Measurements from ENCODE around the gene ZDHHC3. TPM values are rescaled to one million over a fixed set of nuclear protein-coding genes. Genes with fewer than 3 reads are reported as not detected.

Gene ZDHHC3
- total RNA-seq, 2 experiments from 2014 or later, result 29.5 to 31.0 TPM

GRCh38 chr3:44915702-44916438, 60.1 kb downstream of the ZDHHC3 start:
- intact Hi-C loops (cut with micrococcal nuclease), result no loop called here
- Mint-ChIP-seq H3K27me3 (ENCODE audit: low read depth) (no peaks in the 10 kb centered on the region), H3K4me3 (no peak overlapping the region), H3K4me1 (ENCODE audit: low read depth) (no peaks in the 10 kb centered on the region), H3K36me3 (ENCODE audit: low read depth) (peaks cover 1% of the 10 kb centered on the region), H3K27ac (no peak overlapping the region), H3K9me3 (no peaks in the 10 kb centered on the region)
- CTCF ChIA-PET, result interaction anchor here (0.9 to 5.8 kb wide), 4 partner anchors 8 to 383 kb away, joined by 3 to 35 read pairs (median 10); no protein-coding TSS in a partner anchor
- DNase-seq, result no peak

- no peak overlapping the region for H3K27ac Mint-ChIP-seq
- no peaks in the 10 kb centered on the region for H3K4me1 Mint-ChIP-seq (ENCODE audit: low read depth)
- peaks cover 3% of the 10 kb centered on the region for H3K27me3 Mint-ChIP-seq (ENCODE audit: low read depth)
- intact Hi-C loops (cut with micrococcal nuclease), result loop anchor here (1.0 to 5.0 kb wide), 3 partner anchors 54 to 593 kb away; partner anchors contain the start of gene TMEM42
- DNase-seq, result no peak
- CTCF ChIA-PET, result interaction anchor here (0.6 to 5.8 kb wide), 12 partner anchors 9 to 385 kb away, joined by 3 to 35 read pairs (median 3); partner anchors contain the start of genes KIAA1143, KIF15 and ZNF660
- no peaks in the 10 kb centered on the region for H3K9me3 Mint-ChIP-seq
- no peak overlapping the region for H3K4me3 Mint-ChIP-seq
- H3K36me3 Mint-ChIP-seq (ENCODE audit: low read depth), result peaks cover 1% of the 10 kb centered on the region
These were observed 61.0 kb downstream of the ZDHHC3 start for GRCh38 chr3:44914936-44915335.

- Mint-ChIP-seq H3K36me3 (ENCODE audit: low read depth) (peaks cover 1% of the 10 kb centered on the region), H3K4me3 (no peak overlapping the region), H3K9me3 (peaks cover 2% of the 10 kb centered on the region), H3K4me1 (ENCODE audit: low read depth) (no peaks in the 10 kb centered on the region), H3K27ac (no peak overlapping the region), H3K27me3 (ENCODE audit: low read depth) (peaks cover 9% of the 10 kb centered on the region)
- CTCF ChIA-PET, result interaction anchor here (0.6 to 5.8 kb wide), 13 partner anchors 9 to 385 kb away, joined by 3 to 35 read pairs (median 3); partner anchors contain the start of gene ZNF660
- DNase-seq, result peak; percentile 74
- intact Hi-C loops (cut with micrococcal nuclease), result loop anchor here (1.0 to 5.0 kb wide), 3 partner anchors 53 to 592 kb away; partner anchors contain the start of gene TMEM42
These were observed 62.0 kb downstream of the ZDHHC3 start for GRCh38 chr3:44913868-44914468.

- no peak for DNase-seq
- Mint-ChIP-seq H3K27ac (no peak overlapping the region), H3K36me3 (ENCODE audit: low read depth) (no peaks in the 10 kb centered on the region), H3K9me3 (peaks cover 2% of the 10 kb centered on the region), H3K4me1 (ENCODE audit: low read depth) (no peaks in the 10 kb centered on the region), H3K27me3 (ENCODE audit: low read depth) (peaks cover 14% of the 10 kb centered on the region), H3K4me3 (no peak overlapping the region)
- CTCF ChIA-PET, result no interaction called here
- intact Hi-C loops (cut with micrococcal nuclease), result loop anchor here (5.0 kb wide), 1 partner anchor 588 kb away; no protein-coding TSS in a partner anchor
These were observed 65.3 kb downstream of the ZDHHC3 start for GRCh38 chr3:44910693-44911092.

GRCh38 chr3:44909063-44909462, 66.9 kb downstream of the ZDHHC3 start:
- Mint-ChIP-seq H3K27me3 (ENCODE audit: low read depth) (peaks cover 14% of the 10 kb centered on the region), H3K9me3 (peaks cover 2% of the 10 kb centered on the region), H3K36me3 (ENCODE audit: low read depth) (no peaks in the 10 kb centered on the region), H3K4me1 (ENCODE audit: low read depth) (no peaks in the 10 kb centered on the region), H3K4me3 (no peak overlapping the region), H3K27ac (no peak overlapping the region)
- no peak for DNase-seq
- CTCF ChIA-PET, result no interaction called here
- intact Hi-C loops (cut with micrococcal nuclease), result no loop called here

GRCh38 chr3:44907612-44908011, 68.4 kb downstream of the ZDHHC3 start:
- Mint-ChIP-seq H3K36me3 (ENCODE audit: low read depth) (no peaks in the 10 kb centered on the region), H3K4me1 (ENCODE audit: low read depth) (no peaks in the 10 kb centered on the region), H3K27ac (no peak overlapping the region), H3K27me3 (ENCODE audit: low read depth) (peaks cover 16% of the 10 kb centered on the region), H3K4me3 (no peak overlapping the region), H3K9me3 (peaks cover 2% of the 10 kb centered on the region)
- CTCF ChIA-PET, result interaction anchor here (0.6 to 0.7 kb wide), 2 partner anchors 117 to 378 kb away, joined by 3 to 4 read pairs; no protein-coding TSS in a partner anchor
- intact Hi-C loops (cut with micrococcal nuclease), result no loop called here
- no peak for DNase-seq

- peaks cover 2% of the 10 kb centered on the region for H3K9me3 Mint-ChIP-seq
- no peaks in the 10 kb centered on the region for H3K36me3 Mint-ChIP-seq (ENCODE audit: low read depth)
- H3K27ac Mint-ChIP-seq, result no peak overlapping the region
- H3K4me1 Mint-ChIP-seq (ENCODE audit: low read depth), result no peaks in the 10 kb centered on the region
- H3K4me3 Mint-ChIP-seq, result no peak overlapping the region
- CTCF ChIA-PET, result interaction anchor here (0.7 kb wide), 1 partner anchor 378 kb away, joined by 4 read pairs; no protein-coding TSS in a partner anchor
- DNase-seq, result peak; percentile 51
- intact Hi-C loops (cut with micrococcal nuclease), result no loop called here
- peaks cover 17% of the 10 kb centered on the region for H3K27me3 Mint-ChIP-seq (ENCODE audit: low read depth)
These were observed 69.0 kb downstream of the ZDHHC3 start for GRCh38 chr3:44906997-44907396.

- H3K36me3 Mint-ChIP-seq (ENCODE audit: low read depth), result no peaks in the 10 kb centered on the region
- no peak for DNase-seq
- peaks cover 2% of the 10 kb centered on the region for H3K9me3 Mint-ChIP-seq
- H3K4me1 Mint-ChIP-seq (ENCODE audit: low read depth), result no peaks in the 10 kb centered on the region
- no peak overlapping the region for H3K4me3 Mint-ChIP-seq
- intact Hi-C loops (cut with micrococcal nuclease), result no loop called here
- no peak overlapping the region for H3K27ac Mint-ChIP-seq
- peaks cover 19% of the 10 kb centered on the region for H3K27me3 Mint-ChIP-seq (ENCODE audit: low read depth)
- CTCF ChIA-PET, result no interaction called here
These were observed 70.4 kb downstream of the ZDHHC3 start for GRCh38 chr3:44905446-44906157.

GRCh38 chr3:44903751-44904150, 72.2 kb downstream of the ZDHHC3 start:
- Mint-ChIP-seq H3K27ac (no peak overlapping the region), H3K36me3 (ENCODE audit: low read depth) (no peaks in the 10 kb centered on the region), H3K27me3 (ENCODE audit: low read depth) (peaks cover 8% of the 10 kb centered on the region), H3K4me3 (no peak overlapping the region), H3K9me3 (no peaks in the 10 kb centered on the region), H3K4me1 (ENCODE audit: low read depth) (no peaks in the 10 kb centered on the region)
- CTCF ChIA-PET, result no interaction called here
- intact Hi-C loops (cut with micrococcal nuclease), result no loop called here
- no peak for DNase-seq

- Mint-ChIP-seq H3K4me1 (ENCODE audit: low read depth) (no peaks in the 10 kb centered on the region), H3K36me3 (ENCODE audit: low read depth) (no peaks in the 10 kb centered on the region), H3K4me3 (no peak overlapping the region), H3K27me3 (ENCODE audit: low read depth) (peaks cover 8% of the 10 kb centered on the region), H3K27ac (no peak overlapping the region), H3K9me3 (no peaks in the 10 kb centered on the region)
- no peak for DNase-seq
- intact Hi-C loops (cut with micrococcal nuclease), result no loop called here
- CTCF ChIA-PET, result no interaction called here
These were observed 72.7 kb downstream of the ZDHHC3 start for GRCh38 chr3:44903314-44903713.

GRCh38 chr3:44902628-44903027, 73.3 kb downstream of the ZDHHC3 start:
- H3K36me3 Mint-ChIP-seq (ENCODE audit: low read depth), result no peaks in the 10 kb centered on the region
- no peak for DNase-seq
- H3K27me3 Mint-ChIP-seq (ENCODE audit: low read depth), result peaks cover 5% of the 10 kb centered on the region
- no peaks in the 10 kb centered on the region for H3K4me1 Mint-ChIP-seq (ENCODE audit: low read depth)
- intact Hi-C loops (cut with micrococcal nuclease), result no loop called here
- no peak overlapping the region for H3K4me3 Mint-ChIP-seq
- no peak overlapping the region for H3K27ac Mint-ChIP-seq
- H3K9me3 Mint-ChIP-seq, result no peaks in the 10 kb centered on the region
- CTCF ChIA-PET, result no interaction called here

GRCh38 chr3:44899683-44900367, 76.1 kb downstream of the ZDHHC3 start:
- no peaks in the 10 kb centered on the region for H3K4me1 Mint-ChIP-seq (ENCODE audit: low read depth)
- H3K9me3 Mint-ChIP-seq, result no peaks in the 10 kb centered on the region
- no peak overlapping the region for H3K27ac Mint-ChIP-seq
- no peak overlapping the region for H3K4me3 Mint-ChIP-seq
- CTCF ChIA-PET, result no interaction called here
- intact Hi-C loops (cut with micrococcal nuclease), result no loop called here
- H3K36me3 Mint-ChIP-seq (ENCODE audit: low read depth), result no peaks in the 10 kb centered on the region
- H3K27me3 Mint-ChIP-seq (ENCODE audit: low read depth), result peaks cover 5% of the 10 kb centered on the region
- DNase-seq, result no peak

All from activated naive CD4-positive, alpha-beta T cell treated with anti-CD3 and anti-CD28 coated beads for 36 hours (primary cell).